IMR-90 (cell line): ENCODE data around the gene CELSR2. TPM values are rescaled to one million over a fixed set of nuclear protein-coding genes. Genes with fewer than 3 reads are reported as not detected.
A peak's percentile ranks its signal among the peaks of the same experiment; 100 is the strongest.

ENCODE experiments used
- ATAC-seq: fragments of 200-7000 bp; cut with Tn5 transposase; 2 replicates; pipeline ENCODE4 v1.9.1; 2020; ENCODE audit warnings: low read depth, mild to moderate bottlenecking, moderate library complexity
- BruUV-seq: library from RNA; stranded (reverse); fragments of 400-500 nt; replicated peaks from 2 replicates; lab custom pipeline; 2021; lab: Mats Ljungman, UMichigan
- CTCF ChIA-PET: fragments of 300-600 bp; formaldehyde crosslinking; extraction: SDS; loops from one replicate; lab custom pipeline; 2021; ENCODE audit warnings: antibody characterized with exemption; lab: Yijun Ruan, JAX
- POLR2A ChIA-PET: fragments of 300-600 bp; sonication (Branson Sonifier 250); formaldehyde crosslinking; loops from one replicate; lab custom pipeline; 2022; ENCODE audit warnings: antibody characterized with exemption; ENCODE audit not compliant: unreplicated experiment; lab: Charles Lee
- DNase-seq: peaks from one replicate; pipeline ENCODE4 v3.0.0; 2013
- H2AFZ ChIP-seq: replicated peaks from 2 replicates; pipeline ENCODE3; 2013; ENCODE audit warnings: low read length, mild to moderate bottlenecking; ENCODE audit not compliant: poor library complexity
- H2AK5ac ChIP-seq: 2 replicates; pipeline ENCODE4 v1.6.1; 2013; ENCODE audit warnings: low read depth, low read length, inconsistent platforms
- H2AK9ac ChIP-seq: replicated peaks from 2 replicates; pipeline ENCODE3; 2013; ENCODE audit warnings: mild to moderate bottlenecking, low read depth, low read length, moderate library complexity; ENCODE audit not compliant: poor library complexity
- H2BK120ac ChIP-seq: 2 replicates; pipeline ENCODE4 v1.6.1; 2013; ENCODE audit warnings: low read depth, low read length, inconsistent platforms
- H2BK15ac ChIP-seq: 3 replicates; pipeline ENCODE4 v1.6.1; 2013; ENCODE audit warnings: low read depth, low read length, inconsistent platforms
- H2BK20ac ChIP-seq: 2 replicates; pipeline ENCODE4 v1.6.1; 2013; ENCODE audit warnings: low read depth, mild to moderate bottlenecking, inconsistent platforms, low read length, moderate library complexity
- H2BK5ac ChIP-seq: 2 replicates; pipeline ENCODE4 v1.6.1; 2013; ENCODE audit warnings: mild to moderate bottlenecking, low read depth, low read length, inconsistent platforms; ENCODE audit not compliant: poor library complexity, severe bottlenecking
- H3K14ac ChIP-seq: replicated peaks from 2 replicates; pipeline ENCODE4 v1.6.1; 2013; ENCODE audit warnings: low read depth, low read length, inconsistent platforms
- H3K18ac ChIP-seq: 2 replicates; pipeline ENCODE4 v1.6.1; 2013; ENCODE audit warnings: low read depth, low read length, control low read depth
- H3K23ac ChIP-seq: 2 replicates; pipeline ENCODE4 v1.6.1; 2013; ENCODE audit warnings: low read depth, low read length, inconsistent platforms
- H3K27ac ChIP-seq: 2 replicates; pipeline ENCODE4 v1.5.1; 2013; ENCODE audit warnings: mild to moderate bottlenecking, control low read depth, low read length; ENCODE audit not compliant: insufficient read depth
- H3K27me3 ChIP-seq: 2 replicates; pipeline ENCODE4 v1.6.1; 2013; ENCODE audit warnings: low read length; ENCODE audit not compliant: control insufficient read depth, insufficient read depth
- H3K36me3 ChIP-seq: 2 replicates; pipeline ENCODE4 v1.6.1; 2013; ENCODE audit warnings: low read length, mixed read lengths; ENCODE audit not compliant: control insufficient read depth, insufficient read depth
- H3K4ac ChIP-seq: 2 replicates; pipeline ENCODE4 v1.6.1; 2013; ENCODE audit warnings: low read depth, low read length, inconsistent platforms
- H3K4me1 ChIP-seq: 2 replicates; pipeline ENCODE4 v1.6.1; 2013; ENCODE audit warnings: low read length, mixed read lengths; ENCODE audit not compliant: control insufficient read depth, insufficient read depth
- H3K4me2 ChIP-seq: 2 replicates; pipeline ENCODE4 v1.6.1; 2013; ENCODE audit warnings: low read depth, mild to moderate bottlenecking, control low read depth, low read length, moderate library complexity
- H3K4me3 ChIP-seq: 2 replicates; pipeline ENCODE4 v1.5.1; 2013; ENCODE audit warnings: low read depth, mild to moderate bottlenecking, control low read depth, low read length, moderate library complexity; ENCODE audit not compliant: insufficient read depth
- H3K56ac ChIP-seq: 2 replicates; pipeline ENCODE4 v1.6.1; 2013; ENCODE audit warnings: low read length, inconsistent platforms; ENCODE audit not compliant: insufficient read depth; ENCODE audit errors: extremely low read depth
- H3K79me1 ChIP-seq, 2 experiments: 2 replicates each; pipeline ENCODE4 v1.6.1; 2013; ENCODE audit warnings: low read length in 2 of 2, inconsistent platforms in 1 of 2, low read depth in 1 of 2
- H3K9ac ChIP-seq: 2 replicates; pipeline ENCODE4 v1.6.1; 2013; ENCODE audit warnings: low read depth, low read length, control low read depth
- H3K9me1 ChIP-seq: 2 replicates; pipeline ENCODE4 v1.6.1; 2013; ENCODE audit warnings: low read length, inconsistent platforms; ENCODE audit not compliant: insufficient read depth
- H3K9me3 ChIP-seq: 2 replicates; pipeline ENCODE4 v1.6.1; 2013; ENCODE audit warnings: low read length; ENCODE audit not compliant: control insufficient read depth, insufficient read depth
- H4K20me1 ChIP-seq: 2 replicates; pipeline ENCODE4 v1.6.1; 2013; ENCODE audit warnings: low read length, inconsistent platforms; ENCODE audit not compliant: insufficient read depth
- H4K5ac ChIP-seq: 2 replicates; pipeline ENCODE4 v1.6.1; 2013; ENCODE audit warnings: mild to moderate bottlenecking, low read depth, low read length, control low read depth
- H4K8ac ChIP-seq, 2 experiments: 2 replicates each; pipeline ENCODE4 v1.6.1; 2013; ENCODE audit warnings: low read depth in 2 of 2, low read length in 2 of 2, control low read depth in 1 of 2, inconsistent platforms in 1 of 2
- H4K91ac ChIP-seq: 2 replicates; pipeline ENCODE4 v1.6.1; 2013; ENCODE audit warnings: low read depth, low read length, inconsistent platforms; ENCODE audit not compliant: insufficient read depth
- BHLHE40 ChIP-seq: fragments of 150-350 bp; IDR thresholded peaks from 2 replicates; pipeline ENCODE4 v1.6.1; 2016; ENCODE audit warnings: mild to moderate bottlenecking, low read depth, low read length
- POLR2A ChIP-seq: IDR thresholded peaks from 2 replicates; pipeline ENCODE4 v1.6.1; 2012; ENCODE audit warnings: mild to moderate bottlenecking, low read depth, low read length
- WGBS, 2 experiments: methylation state at CpG; one replicate each; pipeline versions ENCODE4 v1.1.5 to v1.1.7; 2013; ENCODE audit warnings: missing lambda C conversion rate in 2 of 2; ENCODE audit not compliant: insufficient read length in 1 of 2; ENCODE audit errors: extremely low coverage in 2 of 2; 5-methylcytosine and 5-hydroxymethylcytosine counted together
- dilution Hi-C: fragments of 300-500 bp; cut with HindIII; formaldehyde crosslinking; loops from one replicate; pipeline ENCODE4 v1.14.3; 2018; ENCODE audit warnings: low sequenced_read_pairs; ENCODE audit not compliant: unreplicated experiment
- in situ Hi-C: fragments of 300-500 bp; cut with MboI; formaldehyde crosslinking; loops from 3 replicates; pipeline ENCODE4 v1.14.3; 2019; ENCODE audit warnings: low sequenced_read_pairs, inconsistent platforms, mixed read lengths
- intact Hi-C: fragments of 100-400 bp; cut with micrococcal nuclease; formaldehyde crosslinking; loops from 2 replicates; pipeline ENCODE4 v1.10.0; 2022
- polyA plus RNA-seq, 3 experiments: library from polyadenylated mRNA; depleted of rRNA; stranded (reverse); fragments of >200 nt; gene quantifications; 2 replicates each; pipeline ENCODE4 v1.2.3, GENCODE V29; 2012; ENCODE audit warnings: low replicate concordance in 1 of 3
- total RNA-seq: library from RNA; depleted of rRNA; stranded (reverse); fragments of >200 nt; gene quantifications from 2 replicates; pipeline ENCODE4 v1.2.3, GENCODE V29; 2012

Gene CELSR2
- total and polyA plus RNA-seq, 2 of the 4 experiments (the other 2 are of a cell fraction): 1.3 to 5.3 TPM

DNA sequence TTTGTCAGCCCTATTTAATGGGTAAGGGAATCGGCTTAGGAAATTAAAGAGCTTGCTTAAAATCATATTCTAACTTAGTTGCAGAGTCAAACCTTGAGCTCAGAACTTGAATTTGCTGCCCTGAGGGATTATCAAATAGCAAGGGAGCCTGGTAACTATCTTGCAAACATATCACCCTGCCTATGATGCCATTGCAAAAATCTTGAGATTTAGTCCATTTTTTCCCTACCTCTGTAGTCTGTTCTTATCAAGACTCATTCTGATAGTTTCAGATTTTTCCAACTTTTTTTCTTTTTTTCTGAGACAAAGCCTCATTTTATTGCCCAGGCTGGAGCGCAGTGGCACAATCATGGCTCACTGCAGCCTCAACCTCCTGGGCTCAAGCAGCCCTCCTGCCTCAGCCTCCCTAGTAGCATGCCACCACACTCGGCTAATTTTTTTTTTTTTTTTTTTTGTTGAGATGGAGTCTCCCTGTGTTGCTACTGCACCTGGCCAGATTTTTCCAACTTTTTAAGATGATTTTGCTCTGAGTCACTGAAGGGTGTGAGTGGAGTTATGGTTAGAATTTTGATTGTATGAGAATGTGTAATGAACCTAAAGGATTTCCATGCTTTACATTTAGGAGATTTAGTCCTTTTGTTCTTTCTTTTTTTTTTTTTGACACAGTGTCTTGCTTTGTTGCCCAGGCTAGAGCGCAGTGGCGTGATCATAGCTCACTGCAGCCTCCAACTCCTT, 23.5 kb upstream of the CELSR2 start:
- no peak overlapping the region for H3K18ac ChIP-seq
- DNase-seq: peak; percentile 30
- no peak overlapping the region for H2AK9ac ChIP-seq
- H2AFZ ChIP-seq: no peak overlapping the region
- CTCF ChIA-PET: interaction anchor here (1.8 kb wide), 1 partner anchor 11 kb away, joined by 7 read pairs; no protein-coding TSS in a partner anchor
- H3K79me1 ChIP-seq: peaks cover 24 to 87% of the 10 kb centered on the region in 2 experiments
- no peak overlapping the region for H2BK5ac ChIP-seq
- H3K56ac ChIP-seq: no peak overlapping the region
- 0 out of 2 replicates have a peak, but pooled peaks cover 3% of the 10 kb centered on the region for H3K9me1 ChIP-seq
- H3K4me1 ChIP-seq: peaks cover 17% of the 10 kb centered on the region
- peaks cover 27% of the 10 kb centered on the region for H3K36me3 ChIP-seq
- peak overlapping the region; percentile 39; the same call in 1 of the 2 replicates for H3K23ac ChIP-seq
- no TSS peak for BruUV-seq
- H3K9me3 ChIP-seq: no peaks in the 10 kb centered on the region
- H3K4ac ChIP-seq: no peak overlapping the region; the same call in 1 of the 2 replicates
- dilution Hi-C loops: no loop called here
- in situ Hi-C loops: no loop called here
- H3K27me3 ChIP-seq: no peaks in the 10 kb centered on the region
- H3K27ac ChIP-seq: no peak overlapping the region
- no peak overlapping the region for H2AK5ac ChIP-seq
- TF ChIP-seq POLR2A: no peak
- TF ChIP-seq BHLHE40: no peak
- H4K5ac ChIP-seq: no peak overlapping the region
- peaks cover 91% of the 10 kb centered on the region for H4K20me1 ChIP-seq
- no peak overlapping the region for H2BK15ac ChIP-seq
- no peak overlapping the region for H3K9ac ChIP-seq
- intact Hi-C loops: no loop called here
- WGBS, 2 experiments: no CpG with 5 or more reads among the region's 5 CpGs
- H4K8ac ChIP-seq: no peak overlapping the region
- no peak overlapping the region for H3K4me2 ChIP-seq
- H3K4me3 ChIP-seq: no peak overlapping the region
- no peak overlapping the region for H2BK120ac ChIP-seq
- H4K91ac ChIP-seq: no peak overlapping the region
- no peak overlapping the region for H2BK20ac ChIP-seq
- POLR2A ChIA-PET: no interaction called here
- H3K14ac ChIP-seq: no peak overlapping the region
- no peak for ATAC-seq
